GM18870 (cell line): ENCODE measurements around the gene LRRC49.

Source experiments
- ATAC-seq: cut with Tn5 transposase; IDR thresholded peaks from one replicate; pipeline ENCODE4 v1.9.1; 2021; ENCODE audit warnings: moderate library complexity; ENCODE audit not compliant: unreplicated experiment

LRRC49 gene

GRCh38 chr15:71085809-71086208 lies 193.2 kb downstream of the LRRC49 start:
- no peak for ATAC-seq

GRCh38 chr15:71088155-71088554 lies 195.5 kb downstream of the LRRC49 start:
- no peak for ATAC-seq

- no peak for ATAC-seq
These were observed 196.1 kb downstream of the LRRC49 start for GRCh38 chr15:71088683-71089082.

GRCh38 chr15:71089801-71090200 lies 197.2 kb downstream of the LRRC49 start:
- no peak for ATAC-seq

- no peak for ATAC-seq
These were observed 199.0 kb downstream of the LRRC49 start for GRCh38 chr15:71091601-71092000.

GRCh38 chr15:71092056-71092600 lies 199.5 kb downstream of the LRRC49 start:
- no peak for ATAC-seq

GRCh38 chr15:71093054-71094024 lies 200.7 kb downstream of the LRRC49 start:
- ATAC-seq = no peak

- ATAC-seq = no peak
These were observed 201.5 kb downstream of the LRRC49 start for GRCh38 chr15:71094137-71094536.

- ATAC-seq = no peak
These were observed 204.1 kb downstream of the LRRC49 start for GRCh38 chr15:71096676-71097075.

- no peak for ATAC-seq
These were observed 205.3 kb downstream of the LRRC49 start for GRCh38 chr15:71097890-71098289.

- no peak for ATAC-seq
These were observed 206.3 kb downstream of the LRRC49 start for GRCh38 chr15:71098920-71099319.
